ENCODE results near the gene THEMIS.

- TF ChIP-seq CTCF (conservative IDR thresholded peaks at IDR 0.05 in 1 of 2, IDR thresholded peaks at IDR 0.05 in 1 of 2; ENCODE audit: low read depth in 1 of 2, low read length in 2 of 2) (no peak), EZH2 (IDR thresholded peaks at IDR 0.05; ENCODE audit: low read length, missing control alignments) (no peak)
Observed at GRCh38 chr6:127918506-127919427, 17.9 kb upstream of the THEMIS start.

All from fibroblast of lung (primary cell).